Heart left ventricle (tissue), 16 donors: ENCODE results near the gene PXT1. TPM values are rescaled to one million over a fixed set of nuclear protein-coding genes. Genes with fewer than 3 reads are reported as not detected.

Source experiments
- ATAC-seq, 4 donors: fragments of 200-7000 bp; cut with Tn5 transposase; one replicate each; pipeline ENCODE4 v1.9.1; 2020 to 2022; ENCODE audit warnings: moderate library complexity in 4 of 4, mild to moderate bottlenecking in 3 of 4, moderate number of reproducible peaks in 1 of 4
- DNase-seq, 5 donors: peaks; one replicate each; pipeline ENCODE4 v3.0.0-alpha.2; 2020
- H3K27ac ChIP-seq, 12 donors: fragments of 200-600 bp; sonication (generic) in 4 of 12; one replicate each; pipeline versions ENCODE4 v1.5.0 to v1.8.0; 2016 to 2022; ENCODE audit warnings: mild to moderate bottlenecking in 2 of 12
- H3K27me3 ChIP-seq, 9 donors: fragments of 200-600 bp; sonication (generic) in 2 of 9; one replicate each; pipeline versions ENCODE4 v1.5.1 to v1.8.0; 2016 to 2022; ENCODE audit warnings: mild to moderate bottlenecking in 3 of 9
- H3K36me3 ChIP-seq, 9 donors: fragments of 200-600 bp; sonication (generic) in 2 of 9; one replicate each; pipeline versions ENCODE4 v1.5.0 to v1.8.0; 2018 to 2022; ENCODE audit warnings: mild to moderate bottlenecking in 2 of 9
- H3K4me1 ChIP-seq, 12 donors: fragments of 200-600 bp; sonication (generic) in 4 of 12; one replicate each; pipeline versions ENCODE4 v1.5.0 to v1.8.0; 2016 to 2022; ENCODE audit warnings: mild to moderate bottlenecking in 3 of 12
- H3K4me3 ChIP-seq, 12 donors: fragments of 200-600 bp; sonication (generic) in 4 of 12; one replicate each; pipeline versions ENCODE4 v1.5.0 to v1.8.0; 2017 to 2022; ENCODE audit warnings: mild to moderate bottlenecking in 9 of 12, moderate library complexity in 4 of 12
- H3K9me3 ChIP-seq, 12 donors: fragments of 200-600 bp; sonication (generic) in 4 of 12; one replicate each; pipeline versions ENCODE4 v1.5.0 to v1.8.0; 2016 to 2022; ENCODE audit warnings: mild to moderate bottlenecking in 1 of 12
- CTCF ChIP-seq, 12 donors: fragments of 200-600 bp; sonication (generic) in 4 of 12; IDR thresholded peaks; one replicate each; pipeline versions ENCODE4 v1.5.0 to v1.8.0; 2018 to 2022; ENCODE audit warnings: antibody characterized with exemption in 12 of 12, mild to moderate bottlenecking in 5 of 12
- POLR2A ChIP-seq, 2 donors: fragments of 450-650 bp; IDR thresholded peaks; one replicate each; pipeline ENCODE4 v1.6.1; 2017; ENCODE audit warnings: antibody characterized with exemption in 2 of 2, mild to moderate bottlenecking in 2 of 2, moderate library complexity in 2 of 2
- WGBS, 4 donors: extraction: QIAGEN DNeasy Blood & Tissue Kit in 2 of 4; methylation state at CpG; one replicate each; pipeline versions ENCODE4 v1.1.5 to v1.1.7; 2013 to 2018; 5-methylcytosine and 5-hydroxymethylcytosine counted together
- intact Hi-C, 10 donors: fragments of 100-400 bp; cut with DNase I; formaldehyde crosslinking; loops; one replicate each; pipeline versions ENCODE4 v1.11.1 to v1.14.2; 2022
- polyA plus RNA-seq, 2 donors: library from polyadenylated mRNA; stranded (reverse); fragments of 200-250 nt; gene quantifications; one replicate each; pipeline ENCODE4 v1.2.3, GENCODE V29; 2013
- total RNA-seq, 9 donors: library from RNA; depleted of rRNA in 2 of 9; stranded (reverse); fragments of >200 nt in 2 of 9; fragmentation: NEBNext Ultra II Directional in 3 of 9; extraction: Animal tissue kit (Norgen Biotek cat#: 25700) in 3 of 9; gene quantifications; one replicate each; pipeline versions ENCODE4 v1.1.0 to v1.2.4, GENCODE V29; 2016 to 2023
- donor health status: ischemic (EF 13 %, LVEDD 7.1; RV severe dilation, severe dysfunction).
- donor health status: healthy with polysubstance abuse.
- donor health status: DM: no; HTN: yes; CAD: no.
- donor health status: DM: no; HTN: no; CAD: no.
- donor health status: ischemic (EF 25% LVEDD 6.9; RV normal size, moderate dysfunction).
- donor health status: ischemic (EF 25% LVEDD 5.7; RV mildly dilated, moderate dysfunction).
- donor health status: healthy.
- donor health status: DM: yes; HTN: yes; CAD: no.
- donor health status: ischemic (EF 35%, LVEDD 5.7; RV mildly dilated, moderate dysfunction).
- donor health status: nonischemic (EF 11% LVEDD 7.7; RV severe dilation, severe dysfunction).
- donor health status: DM: yes; HTN: yes; CAD: no.
- donor health status: PGD.
- donor health status: ischemic (EF 29% LVEDD 5.4; RV normal size, mild dysfunction).
- donor health status: nonischemic (EF 23%, LVEDD 6.1; RV moderate dilation, normal function).

PXT1 gene
- total and polyA plus RNA-seq, 11 donors: 0.11 to 0.59 (median 0.32) TPM; not detected in 5

GRCh38 chr6:36441307-36441894, 1.3 kb downstream of the PXT1 start:
- peak overlapping the region in 2 of 12 donors; percentile 95 to 99 for H3K4me3 ChIP-seq
- H3K4me1 ChIP-seq: peaks cover 8 to 44% (median 34%) of the 10 kb centered on the region in 12 donors
- no peaks in the 10 kb centered on the region for H3K9me3 ChIP-seq

GRCh38 chr6:36436466-36436865, 6.2 kb downstream of the PXT1 start:
- Histone ChIP-seq H3K27ac (no peak overlapping the region), H3K36me3 (no peaks in the 10 kb centered on the region), H3K9me3 (no peaks in the 10 kb centered on the region), H3K4me3 (no peak overlapping the region), H3K4me1 (peaks cover 0 to 8% (median 6%) of the 10 kb centered on the region in 12 donors), H3K27me3 (no peaks in the 10 kb centered on the region)
- intact Hi-C loops: no loop called here
- TF ChIP-seq POLR2A (IDR thresholded peaks at IDR 0.05) (no peak), CTCF (IDR thresholded peaks at IDR 0.05) (no peak)
- no peak for ATAC-seq
- DNase-seq: no peak
- WGBS, 4 donors: 63 to 83% (median 76%) methylated on average over 1 of the region's 1 CpG

More at GRCh38 chr6:36441307-36441894, 1.3 kb downstream of the PXT1 start:
- peak; percentile 94 to 97 (median 95) for ATAC-seq
- intact Hi-C loops: loop anchor here in 8 of 10 donors (1.0 to 10.0 kb wide), 5 partner anchors 103 to 153 kb away; partner anchors contain the start of genes SRSF3 (in 6 of the 8) and STK38 (in 6 of the 8)
- TF ChIP-seq CTCF (IDR thresholded peaks at IDR 0.05): no peak
- TF ChIP-seq POLR2A (IDR thresholded peaks at IDR 0.05): peak in 1 of 2 donors; percentile 33
- peak; percentile 94 to 98 (median 95) for DNase-seq
- Histone ChIP-seq H3K27ac (peak overlapping the region; percentile 85 to 100 (median 98)), H3K36me3 (no peaks in the 10 kb centered on the region), H3K27me3 (no peaks in the 10 kb centered on the region)
- 18 to 21% (median 20%) methylated on average over 8 of the region's 8 CpGs for WGBS, 4 donors

GRCh38 chr6:36432151-36432671, 10.4 kb downstream of the PXT1 start:
- Histone ChIP-seq H3K36me3 (no peaks in the 10 kb centered on the region), H3K4me1 (no peaks in the 10 kb centered on the region), H3K27me3 (no peaks in the 10 kb centered on the region), H3K4me3 (no peak overlapping the region), H3K27ac (no peak overlapping the region), H3K9me3 (no peaks in the 10 kb centered on the region)
- no peak for ATAC-seq
- WGBS, 4 donors: 88 to 93% (median 89%) methylated on average over 4 of the region's 4 CpGs
- DNase-seq: no peak
- no peak for TF ChIP-seq POLR2A (IDR thresholded peaks at IDR 0.05)
- TF ChIP-seq CTCF (IDR thresholded peaks at IDR 0.05): no peak
- intact Hi-C loops: no loop called here

GRCh38 chr6:36431197-36431596, 11.5 kb downstream of the PXT1 start:
- 77 to 89% (median 86%) methylated on average over 4 of the region's 4 CpGs for WGBS, 4 donors
- ATAC-seq (no peak), DNase-seq (no peak)
- H3K9me3 ChIP-seq: no peaks in the 10 kb centered on the region
- intact Hi-C loops: no loop called here
- TF ChIP-seq CTCF (IDR thresholded peaks at IDR 0.05): no peak
- no peak for TF ChIP-seq POLR2A (IDR thresholded peaks at IDR 0.05)
- H3K27me3 ChIP-seq: no peaks in the 10 kb centered on the region
- no peaks in the 10 kb centered on the region for H3K36me3 ChIP-seq
- no peaks in the 10 kb centered on the region for H3K4me1 ChIP-seq
- H3K4me3 ChIP-seq: no peak overlapping the region
- no peak overlapping the region for H3K27ac ChIP-seq
